ENCODE results near the gene SCAMP5.

- TF ChIP-seq, protein P1, sequence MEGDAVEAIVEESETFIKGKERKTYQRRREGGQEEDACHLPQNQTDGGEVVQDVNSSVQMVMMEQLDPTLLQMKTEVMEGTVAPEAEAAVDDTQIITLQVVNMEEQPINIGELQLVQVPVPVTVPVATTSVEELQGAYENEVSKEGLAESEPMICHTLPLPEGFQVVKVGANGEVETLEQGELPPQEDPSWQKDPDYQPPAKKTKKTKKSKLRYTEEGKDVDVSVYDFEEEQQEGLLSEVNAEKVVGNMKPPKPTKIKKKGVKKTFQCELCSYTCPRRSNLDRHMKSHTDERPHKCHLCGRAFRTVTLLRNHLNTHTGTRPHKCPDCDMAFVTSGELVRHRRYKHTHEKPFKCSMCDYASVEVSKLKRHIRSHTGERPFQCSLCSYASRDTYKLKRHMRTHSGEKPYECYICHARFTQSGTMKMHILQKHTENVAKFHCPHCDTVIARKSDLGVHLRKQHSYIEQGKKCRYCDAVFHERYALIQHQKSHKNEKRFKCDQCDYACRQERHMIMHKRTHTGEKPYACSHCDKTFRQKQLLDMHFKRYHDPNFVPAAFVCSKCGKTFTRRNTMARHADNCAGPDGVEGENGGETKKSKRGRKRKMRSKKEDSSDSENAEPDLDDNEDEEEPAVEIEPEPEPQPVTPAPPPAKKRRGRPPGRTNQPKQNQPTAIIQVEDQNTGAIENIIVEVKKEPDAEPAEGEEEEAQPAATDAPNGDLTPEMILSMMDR (conservative IDR thresholded peaks at IDR 0.05; ENCODE audit: low read depth, low read length), result peak; percentile 26; the same call in 1 of the 2 replicates
- no peak for TF ChIP-seq EZH2 (IDR thresholded peaks at IDR 0.05; ENCODE audit: low read length, unreplicated experiment)
These were observed 48.3 kb downstream of the SCAMP5 start for GRCh38 chr15:75043509-75044257.

Measured in PC-3 (cell line).